Gastroesophageal sphincter (tissue), 3 donors: ENCODE data around the gene CPEB1.

Experiments
- CTCF ChIP-seq, 4 experiments: fragments of 200-600 bp in 2 of 4; fragments of 450-650 bp in 2 of 4; sonication (generic) in 1 of 4; IDR thresholded peaks; one replicate each; pipeline ENCODE4 v1.5.1; 2017 to 2019; ENCODE audit warnings: antibody characterized with exemption in 4 of 4, mild to moderate bottlenecking in 2 of 4, moderate library complexity in 2 of 4
- EP300 ChIP-seq: sonication (generic); formaldehyde crosslinking; IDR thresholded peaks from one replicate; pipeline ENCODE4 v1.6.1; 2017; ENCODE audit warnings: antibody characterized with exemption, mild to moderate bottlenecking
- POLR2A ChIP-seq, 2 donors: fragments of 450-650 bp; IDR thresholded peaks; one replicate each; pipeline ENCODE4 v1.6.1; 2017; ENCODE audit warnings: antibody characterized with exemption in 2 of 2, mild to moderate bottlenecking in 2 of 2, moderate library complexity in 1 of 2
- POLR2AphosphoS5 ChIP-seq: sonication (generic); formaldehyde crosslinking; IDR thresholded peaks from one replicate; pipeline ENCODE4 v1.6.1; 2017; ENCODE audit warnings: antibody characterized with exemption

GRCh38 chr15:82641129-82641798 lies 5.9 kb downstream of the CPEB1 start:
- no peak for TF ChIP-seq POLR2A (IDR thresholded peaks at IDR 0.05)
- TF ChIP-seq CTCF (IDR thresholded peaks at IDR 0.05): no peak
- TF ChIP-seq POLR2AphosphoS5: no peak
- no peak for TF ChIP-seq EP300
